ENCODE results near the gene LST1. TPM values are rescaled to one million over a fixed set of nuclear protein-coding genes. Genes with fewer than 3 reads are reported as not detected.

LST1 gene
- total and polyA plus RNA-seq, 11 donors: 1.6 to 58.0 (median 3.7) TPM; not detected in 1

DNA sequence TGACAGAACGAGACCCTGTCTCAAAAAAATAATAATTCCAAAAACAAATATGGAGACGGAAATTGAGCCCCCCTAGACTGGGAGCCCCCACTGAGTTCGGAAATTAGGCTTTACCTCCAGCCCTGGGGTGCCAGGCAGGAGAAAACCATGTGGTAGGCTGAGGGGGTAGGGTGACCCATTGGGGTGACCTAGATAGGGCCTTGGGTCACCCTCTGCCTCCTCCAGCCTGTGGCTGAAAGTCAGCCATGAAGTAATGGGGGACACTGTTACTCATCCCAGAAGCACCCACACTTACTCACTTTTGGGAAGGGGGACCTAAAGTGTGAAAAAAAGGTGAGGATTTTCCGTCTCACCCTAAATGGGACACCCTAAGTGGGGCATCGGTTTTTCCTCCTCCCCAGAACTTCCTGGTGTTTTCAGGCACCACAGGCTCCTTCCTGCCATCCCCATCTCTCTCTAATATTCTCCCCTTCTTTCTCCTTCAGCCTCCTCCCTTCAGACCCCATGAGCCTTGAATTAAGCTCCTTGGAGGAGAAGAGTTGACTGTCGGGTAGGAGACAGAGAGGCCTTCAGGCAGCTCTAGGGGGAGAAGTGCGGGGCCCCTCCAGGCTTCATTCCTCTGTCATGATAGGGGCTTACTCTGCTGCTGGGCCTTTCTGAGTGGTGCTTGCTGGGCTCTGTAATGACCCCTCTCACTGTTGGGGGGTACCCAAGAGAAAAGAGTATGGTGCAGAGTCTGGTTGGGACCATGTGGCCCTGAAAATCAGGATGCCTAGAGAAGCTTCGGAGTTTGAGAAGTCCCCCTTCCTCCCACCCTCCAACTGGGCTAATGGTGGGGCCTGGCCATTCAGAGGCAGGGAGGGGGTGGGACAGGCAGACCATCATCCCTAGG is 6.3 kb upstream of the LST1 start:
- Histone ChIP-seq H3K27me3 (no peaks in the 10 kb centered on the region), H3K27ac (peak overlapping the region in 1 of 12 donors; percentile 92), H3K36me3 (peaks cover 0 to 10% (median 0%) of the 10 kb centered on the region in 9 donors), H3K4me1 (peaks cover 0 to 78% (median 16%) of the 10 kb centered on the region in 12 donors), H3K9me3 (no peaks in the 10 kb centered on the region), H3K4me3 (peak overlapping the region in 3 of 12 donors; percentile 76 to 96 (median 85))
- DNase-seq: no peak
- TF ChIP-seq, protein P1, sequence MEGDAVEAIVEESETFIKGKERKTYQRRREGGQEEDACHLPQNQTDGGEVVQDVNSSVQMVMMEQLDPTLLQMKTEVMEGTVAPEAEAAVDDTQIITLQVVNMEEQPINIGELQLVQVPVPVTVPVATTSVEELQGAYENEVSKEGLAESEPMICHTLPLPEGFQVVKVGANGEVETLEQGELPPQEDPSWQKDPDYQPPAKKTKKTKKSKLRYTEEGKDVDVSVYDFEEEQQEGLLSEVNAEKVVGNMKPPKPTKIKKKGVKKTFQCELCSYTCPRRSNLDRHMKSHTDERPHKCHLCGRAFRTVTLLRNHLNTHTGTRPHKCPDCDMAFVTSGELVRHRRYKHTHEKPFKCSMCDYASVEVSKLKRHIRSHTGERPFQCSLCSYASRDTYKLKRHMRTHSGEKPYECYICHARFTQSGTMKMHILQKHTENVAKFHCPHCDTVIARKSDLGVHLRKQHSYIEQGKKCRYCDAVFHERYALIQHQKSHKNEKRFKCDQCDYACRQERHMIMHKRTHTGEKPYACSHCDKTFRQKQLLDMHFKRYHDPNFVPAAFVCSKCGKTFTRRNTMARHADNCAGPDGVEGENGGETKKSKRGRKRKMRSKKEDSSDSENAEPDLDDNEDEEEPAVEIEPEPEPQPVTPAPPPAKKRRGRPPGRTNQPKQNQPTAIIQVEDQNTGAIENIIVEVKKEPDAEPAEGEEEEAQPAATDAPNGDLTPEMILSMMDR (IDR thresholded peaks at IDR 0.05): no peak
- TF ChIP-seq POLR2A (IDR thresholded peaks at IDR 0.05): no peak
- WGBS, 4 donors: 89 to 96% (median 93%) methylated on average over 8 of the region's 8 CpGs
- no peak for ATAC-seq
- intact Hi-C loops (cut with DNase I): loop anchor here (1.0 to 5.0 kb wide), 5 partner anchors 19 to 33 kb away; partner anchors contain the start of genes ATP6V1G2 (in 9 of the 10) and NFKBIL1 (in 9 of the 10)

DNA sequence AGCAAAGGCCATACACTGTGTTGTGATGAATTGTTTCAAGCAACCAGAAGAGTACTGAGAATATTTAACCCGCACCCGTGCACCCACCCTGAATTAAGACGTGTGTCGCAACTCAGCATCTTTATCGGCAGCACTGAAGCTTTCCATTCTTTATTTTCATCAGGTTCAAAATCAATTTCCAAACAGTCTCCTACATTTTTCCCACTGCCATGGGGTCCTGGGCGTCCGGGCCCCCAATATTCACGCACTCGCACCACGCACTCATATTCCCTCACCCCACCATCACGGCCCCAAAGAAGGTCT is 5.7 kb upstream of the LST1 start:
- Histone ChIP-seq H3K27me3 (no peaks in the 10 kb centered on the region), H3K27ac (peak overlapping the region in 11 of 12 donors; percentile 84 to 95 (median 85)), H3K36me3 (peaks cover 0 to 10% (median 0%) of the 10 kb centered on the region in 9 donors), H3K4me1 (peaks cover 0 to 78% (median 15%) of the 10 kb centered on the region in 12 donors), H3K9me3 (no peaks in the 10 kb centered on the region), H3K4me3 (peak overlapping the region; percentile 67 to 98 (median 84))
- DNase-seq: no peak
- ATAC-seq: no peak
- TF ChIP-seq, protein P1 (IDR thresholded peaks at IDR 0.05): no peak
- TF ChIP-seq POLR2A (IDR thresholded peaks at IDR 0.05): no peak
- WGBS, 4 donors: 40 to 45% (median 41%) methylated on average over 11 of the region's 11 CpGs
- intact Hi-C loops (cut with DNase I): loop anchor here (1.0 to 5.0 kb wide), 5 partner anchors 18 to 34 kb away; partner anchors contain the start of genes ATP6V1G2 (in 9 of the 10) and NFKBIL1 (in 9 of the 10)

DNA sequence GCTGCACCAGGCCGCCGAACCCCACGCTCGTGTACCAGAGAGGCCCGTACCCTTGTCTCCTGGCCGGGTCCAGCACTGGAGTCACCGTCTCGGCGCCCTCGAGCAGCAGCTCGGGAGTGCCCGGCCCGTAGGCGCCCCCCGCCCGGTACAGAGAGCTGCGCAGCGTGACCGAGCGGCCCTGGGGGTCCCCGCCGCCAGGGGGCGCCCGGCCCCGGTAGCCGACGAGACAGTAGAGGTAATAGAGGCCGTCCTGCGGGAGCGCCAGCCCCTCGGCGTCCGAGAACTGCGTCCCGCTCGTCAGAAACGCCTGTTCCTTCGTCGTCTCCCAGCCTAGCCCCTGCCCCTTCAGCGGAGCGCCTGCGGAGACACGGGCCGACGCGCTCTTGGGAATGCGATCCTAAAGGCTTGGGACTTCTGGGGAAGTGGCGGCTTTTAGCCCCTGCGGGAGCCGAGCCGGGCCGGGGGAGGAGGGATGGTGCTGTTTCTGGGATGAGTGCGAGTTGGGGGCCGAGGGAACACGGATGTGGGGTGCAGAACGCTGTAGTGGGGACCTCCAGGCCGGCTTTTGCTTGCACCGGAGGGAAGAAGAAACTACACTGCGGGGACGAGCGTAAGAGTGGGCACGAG is 5.2 kb upstream of the LST1 start:
- H3K27ac ChIP-seq: peak overlapping the region; percentile 71 to 95 (median 85)
- peaks cover 0 to 83% (median 15%) of the 10 kb centered on the region in 12 donors for H3K4me1 ChIP-seq
- TF ChIP-seq, protein P1 (IDR thresholded peaks at IDR 0.05): peak; percentile 31 to 100 (median 99)
- peak in 1 of 2 donors; percentile 39 for TF ChIP-seq POLR2A (IDR thresholded peaks at IDR 0.05)
- intact Hi-C loops (cut with DNase I): loop anchor here (1.0 to 5.0 kb wide), 6 partner anchors 17 to 34 kb away; partner anchors contain the start of genes ATP6V1G2 (in 9 of the 10) and NFKBIL1 (in 9 of the 10)
- 0 to 1% (median 0%) methylated on average over 46 to 62 of the region's 62 CpGs for WGBS, 4 donors
- peak overlapping the region; percentile 67 to 98 (median 84) for H3K4me3 ChIP-seq
- peak; percentile 93 to 98 (median 98) for ATAC-seq
- peak; percentile 90 to 95 (median 92) for DNase-seq
- H3K27me3 ChIP-seq: no peaks in the 10 kb centered on the region
- no peaks in the 10 kb centered on the region for H3K9me3 ChIP-seq
- H3K36me3 ChIP-seq: peaks cover 0 to 10% (median 0%) of the 10 kb centered on the region in 9 donors
